ENCODE measurements around the gene PER1. TPM values are rescaled to one million over a fixed set of nuclear protein-coding genes. Genes with fewer than 3 reads are reported as not detected.
"Not testable (repeated sequence)": the region's sequence is repeated elsewhere in the genome, so short reads cannot be mapped to it uniquely, and the experiment has no call there.

Gene PER1
- total RNA-seq = 123 TPM

- DNase-seq (ENCODE audit: low spot score) = peak; percentile 98
Measured at GRCh38 chr17:8152112-8152775, at the start of gene PER1. TSS of gene PER1 (minus strand) at chr17:8152404. CDS start at chr17:8150706, 1,698 bp downstream.

- DNase-seq (ENCODE audit: low spot score) = peak; percentile 94
Measured at GRCh38 chr17:8192070-8192815, 40.0 kb upstream of the PER1 start.

- no peak for DNase-seq (ENCODE audit: low spot score)
Measured at GRCh38 chr17:8190506-8190905, 38.3 kb upstream of the PER1 start.

GRCh38 chr17:8189711-8190477, 37.7 kb upstream of the PER1 start, which contains the start of gene BORCS6:
TSS of gene BORCS6 (minus strand) at chr17:8190180. CDS start at chr17:8190140, 40 bp downstream.
- peak; percentile 98 for DNase-seq (ENCODE audit: low spot score)

GRCh38 chr17:8189041-8189710, 37.0 kb upstream of the PER1 start:
- no peak for DNase-seq (ENCODE audit: low spot score)

- no peak for DNase-seq (ENCODE audit: low spot score)
Measured at GRCh38 chr17:8188263-8188839, 36.1 kb upstream of the PER1 start.

- DNase-seq (ENCODE audit: low spot score) = peak; percentile 95
Measured at GRCh38 chr17:8187517-8188262, 35.5 kb upstream of the PER1 start.

- peak; percentile 95 for DNase-seq (ENCODE audit: low spot score)
Measured at GRCh38 chr17:8186787-8187516, 34.7 kb upstream of the PER1 start.

- DNase-seq (ENCODE audit: low spot score) = no peak
Measured at GRCh38 chr17:8186446-8186786, 34.2 kb upstream of the PER1 start.

GRCh38 chr17:8185582-8186445, 33.6 kb upstream of the PER1 start:
- DNase-seq (ENCODE audit: low spot score) = peak; percentile 94

GRCh38 chr17:8176998-8177731, 25.0 kb upstream of the PER1 start:
- DNase-seq (ENCODE audit: low spot score) = no peak

GRCh38 chr17:8176197-8176940, 24.2 kb upstream of the PER1 start, which contains the start of gene TMEM107:
TSS of gene TMEM107 (minus strand) at chr17:8176380. CDS start at chr17:8176286, 94 bp downstream.
- peak; percentile 88 for DNase-seq (ENCODE audit: low spot score)

GRCh38 chr17:8175795-8176196, 23.6 kb upstream of the PER1 start:
- DNase-seq (ENCODE audit: low spot score) = no peak

GRCh38 chr17:8173871-8174322, 21.7 kb upstream of the PER1 start:
- DNase-seq (ENCODE audit: low spot score) = no peak

- peak; percentile 86 for DNase-seq (ENCODE audit: low spot score)
Measured at GRCh38 chr17:8173056-8173870, 21.1 kb upstream of the PER1 start.

GRCh38 chr17:8170186-8170585, 18.0 kb upstream of the PER1 start:
- DNase-seq (ENCODE audit: low spot score) = not testable (repeated sequence)

- DNase-seq (ENCODE audit: low spot score) = no peak
Measured at GRCh38 chr17:8167526-8167925, 15.3 kb upstream of the PER1 start.

Data from mucosa of gallbladder (tissue), 1 donor.